HFFc6 (cell line): ENCODE measurements around the gene ASS1. TPM values are rescaled to one million over a fixed set of nuclear protein-coding genes. Genes with fewer than 3 reads are reported as not detected.
A peak's percentile ranks its signal among the peaks of the same experiment; 100 is the strongest.

Source experiments
- DNase-seq: peaks from one replicate; pipeline ENCODE4 v3.0.0-alpha.2; 2018
- H3K27ac Mint-ChIP-seq: 2 replicates; pipeline ENCODE4 v1.8.0; 2020; ENCODE audit warnings: mild to moderate bottlenecking, mixed read lengths
- H3K27me3 Mint-ChIP-seq: 2 replicates; pipeline ENCODE4 v1.8.0; 2021; ENCODE audit warnings: mild to moderate bottlenecking, moderate library complexity, mixed read lengths; ENCODE audit not compliant: insufficient read depth
- H3K36me3 Mint-ChIP-seq: 2 replicates; pipeline ENCODE4 v1.8.0; 2021; ENCODE audit warnings: low read depth, mixed read lengths
- H3K4me1 Mint-ChIP-seq: 2 replicates; pipeline ENCODE4 v1.8.0; 2020; ENCODE audit warnings: low read depth, mixed read lengths
- H3K4me3 Mint-ChIP-seq: 2 replicates; pipeline ENCODE4 v1.8.0; 2020; ENCODE audit warnings: mild to moderate bottlenecking, moderate library complexity, mixed read lengths
- H3K9me3 Mint-ChIP-seq: 2 replicates; pipeline ENCODE4 v1.8.0; 2020; ENCODE audit warnings: mild to moderate bottlenecking, mixed read lengths
- total RNA-seq, 6 experiments: library from RNA; stranded (reverse); fragmentation: NEBNext Ultra II Directional; extraction: Animal tissue kit (Norgen Biotek cat#: 25700); gene quantifications; 2 replicates in 1 of 6; 3 replicates in 5 of 6; pipeline ENCODE4 v1.2.3, GENCODE V29; 2021
- TF ChIP-seq, protein P1 (sequence below): fragments of 200-600 bp; sonication (generic); IDR thresholded peaks from 2 replicates; pipeline ENCODE4 v1.5.0; 2021; ENCODE audit warnings: antibody characterized with exemption, mild to moderate bottlenecking

The ASS1 gene
- total RNA-seq, 6 experiments from 2014 or later = 48.6 to 103 (median 53.7) TPM

DNA sequence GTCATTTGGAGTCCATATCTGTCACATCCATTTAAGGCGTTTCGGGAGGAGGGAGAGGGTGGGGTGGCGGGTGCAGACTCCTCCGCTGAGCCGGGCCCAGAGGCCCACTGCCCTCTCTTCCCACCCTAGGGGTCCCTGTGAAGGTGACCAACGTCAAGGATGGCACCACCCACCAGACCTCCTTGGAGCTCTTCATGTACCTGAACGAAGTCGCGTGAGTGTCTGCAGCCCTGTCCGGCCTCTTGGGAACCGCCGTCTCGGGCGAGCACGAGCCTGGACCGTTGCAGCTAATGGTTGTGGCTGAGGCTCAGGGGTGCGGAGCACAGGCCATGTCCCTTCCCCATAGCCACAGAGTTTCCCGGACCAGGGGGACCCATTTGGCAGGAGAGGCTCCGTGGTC, 34.8 kb downstream of the ASS1 start:
- H3K36me3 Mint-ChIP-seq = no peaks in the 10 kb centered on the region
- no peaks in the 10 kb centered on the region for H3K9me3 Mint-ChIP-seq
- TF ChIP-seq, protein P1, sequence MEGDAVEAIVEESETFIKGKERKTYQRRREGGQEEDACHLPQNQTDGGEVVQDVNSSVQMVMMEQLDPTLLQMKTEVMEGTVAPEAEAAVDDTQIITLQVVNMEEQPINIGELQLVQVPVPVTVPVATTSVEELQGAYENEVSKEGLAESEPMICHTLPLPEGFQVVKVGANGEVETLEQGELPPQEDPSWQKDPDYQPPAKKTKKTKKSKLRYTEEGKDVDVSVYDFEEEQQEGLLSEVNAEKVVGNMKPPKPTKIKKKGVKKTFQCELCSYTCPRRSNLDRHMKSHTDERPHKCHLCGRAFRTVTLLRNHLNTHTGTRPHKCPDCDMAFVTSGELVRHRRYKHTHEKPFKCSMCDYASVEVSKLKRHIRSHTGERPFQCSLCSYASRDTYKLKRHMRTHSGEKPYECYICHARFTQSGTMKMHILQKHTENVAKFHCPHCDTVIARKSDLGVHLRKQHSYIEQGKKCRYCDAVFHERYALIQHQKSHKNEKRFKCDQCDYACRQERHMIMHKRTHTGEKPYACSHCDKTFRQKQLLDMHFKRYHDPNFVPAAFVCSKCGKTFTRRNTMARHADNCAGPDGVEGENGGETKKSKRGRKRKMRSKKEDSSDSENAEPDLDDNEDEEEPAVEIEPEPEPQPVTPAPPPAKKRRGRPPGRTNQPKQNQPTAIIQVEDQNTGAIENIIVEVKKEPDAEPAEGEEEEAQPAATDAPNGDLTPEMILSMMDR = no peak
- peaks cover 14% of the 10 kb centered on the region for H3K27me3 Mint-ChIP-seq
- H3K4me1 Mint-ChIP-seq = no peaks in the 10 kb centered on the region
- no peak overlapping the region for H3K4me3 Mint-ChIP-seq
- no peak overlapping the region for H3K27ac Mint-ChIP-seq
- DNase-seq = no peak

DNA sequence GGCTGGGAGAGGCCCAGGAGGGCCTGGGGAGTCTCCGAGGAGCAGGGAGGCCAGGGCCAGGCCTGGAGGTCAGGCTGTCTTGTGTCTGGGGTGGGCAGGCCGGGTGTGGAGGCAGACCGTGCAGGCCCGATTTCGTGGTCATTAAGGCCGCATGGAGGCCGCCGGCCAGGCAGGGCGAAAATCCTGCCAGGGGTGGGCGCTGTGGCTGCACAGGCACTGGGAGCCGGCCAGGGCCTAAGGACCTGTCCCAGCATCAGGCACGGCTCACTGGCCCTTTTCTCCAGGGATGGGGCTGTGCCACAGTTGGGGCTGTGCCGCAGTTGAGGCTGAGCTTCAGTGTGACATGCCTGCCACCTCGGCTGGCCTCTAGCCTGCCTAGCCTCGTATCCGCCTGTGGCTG, 35.9 kb downstream of the ASS1 start:
- TF ChIP-seq, protein P1 = peak; percentile 54
- H3K9me3 Mint-ChIP-seq = no peaks in the 10 kb centered on the region
- H3K4me3 Mint-ChIP-seq = no peak overlapping the region
- no peaks in the 10 kb centered on the region for H3K36me3 Mint-ChIP-seq
- no peak for DNase-seq
- H3K27ac Mint-ChIP-seq = no peak overlapping the region
- H3K27me3 Mint-ChIP-seq = peaks cover 15% of the 10 kb centered on the region
- H3K4me1 Mint-ChIP-seq = no peaks in the 10 kb centered on the region

DNA sequence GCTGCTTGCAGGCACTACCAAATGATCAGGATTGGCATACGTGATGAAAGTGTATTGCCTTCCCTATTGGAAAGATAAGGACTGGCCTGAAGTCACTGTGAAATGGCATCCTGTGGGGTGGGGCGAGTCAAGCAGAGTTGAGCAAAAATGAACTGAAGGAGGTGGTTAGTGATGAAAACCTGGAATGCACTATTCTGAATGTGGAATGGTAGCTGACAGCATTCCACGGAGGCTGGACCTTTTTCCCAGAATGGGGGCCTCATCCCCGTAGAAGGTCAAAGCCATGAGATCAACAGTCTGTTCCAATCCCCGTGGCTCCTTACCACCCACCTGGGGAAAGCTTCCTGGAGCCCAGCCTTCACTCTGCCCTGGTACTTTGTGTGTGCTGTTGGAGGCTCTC, 37.7 kb downstream of the ASS1 start:
- no peaks in the 10 kb centered on the region for H3K36me3 Mint-ChIP-seq
- H3K4me3 Mint-ChIP-seq = no peak overlapping the region
- H3K27ac Mint-ChIP-seq = no peak overlapping the region
- H3K27me3 Mint-ChIP-seq = peaks cover 15% of the 10 kb centered on the region
- H3K4me1 Mint-ChIP-seq = no peaks in the 10 kb centered on the region
- TF ChIP-seq, protein P1 = no peak
- no peaks in the 10 kb centered on the region for H3K9me3 Mint-ChIP-seq
- DNase-seq = no peak

DNA sequence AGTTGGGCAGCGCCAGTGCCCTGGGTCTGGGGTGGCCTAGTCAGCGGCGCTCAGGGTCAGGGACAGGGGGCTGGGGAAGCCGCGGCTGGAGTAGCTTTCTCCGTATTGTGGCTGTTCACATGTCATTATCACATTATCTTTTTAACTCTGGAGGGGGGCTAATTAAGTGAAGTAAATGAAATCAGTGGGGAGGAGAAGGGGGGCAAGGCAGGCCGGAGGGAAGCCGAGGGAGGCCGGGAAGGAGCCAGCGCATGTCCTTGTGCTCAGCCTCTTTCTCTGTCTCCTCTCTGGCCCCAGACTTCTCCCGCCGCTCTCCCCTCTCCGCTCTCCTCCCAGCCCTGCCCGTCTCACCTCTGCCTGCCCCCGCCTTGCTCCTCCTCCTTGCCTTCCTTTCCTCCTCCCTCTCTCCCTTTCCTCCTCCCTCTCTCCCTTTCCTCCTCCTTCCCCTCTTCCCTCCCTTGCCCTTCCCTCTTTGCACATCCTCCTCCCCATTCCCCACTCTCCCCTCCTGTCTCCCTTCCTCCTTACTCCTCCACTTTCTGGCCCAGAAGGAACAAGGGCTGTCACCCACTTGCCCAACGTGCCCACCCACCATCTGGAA, 38.7 kb downstream of the ASS1 start:
- Mint-ChIP-seq H3K36me3 (no peaks in the 10 kb centered on the region), H3K4me1 (no peaks in the 10 kb centered on the region), H3K4me3 (no peak overlapping the region), H3K27me3 (peaks cover 15% of the 10 kb centered on the region), H3K27ac (no peak overlapping the region), H3K9me3 (no peaks in the 10 kb centered on the region)
- TF ChIP-seq, protein P1 = no peak
- DNase-seq = no peak

DNA sequence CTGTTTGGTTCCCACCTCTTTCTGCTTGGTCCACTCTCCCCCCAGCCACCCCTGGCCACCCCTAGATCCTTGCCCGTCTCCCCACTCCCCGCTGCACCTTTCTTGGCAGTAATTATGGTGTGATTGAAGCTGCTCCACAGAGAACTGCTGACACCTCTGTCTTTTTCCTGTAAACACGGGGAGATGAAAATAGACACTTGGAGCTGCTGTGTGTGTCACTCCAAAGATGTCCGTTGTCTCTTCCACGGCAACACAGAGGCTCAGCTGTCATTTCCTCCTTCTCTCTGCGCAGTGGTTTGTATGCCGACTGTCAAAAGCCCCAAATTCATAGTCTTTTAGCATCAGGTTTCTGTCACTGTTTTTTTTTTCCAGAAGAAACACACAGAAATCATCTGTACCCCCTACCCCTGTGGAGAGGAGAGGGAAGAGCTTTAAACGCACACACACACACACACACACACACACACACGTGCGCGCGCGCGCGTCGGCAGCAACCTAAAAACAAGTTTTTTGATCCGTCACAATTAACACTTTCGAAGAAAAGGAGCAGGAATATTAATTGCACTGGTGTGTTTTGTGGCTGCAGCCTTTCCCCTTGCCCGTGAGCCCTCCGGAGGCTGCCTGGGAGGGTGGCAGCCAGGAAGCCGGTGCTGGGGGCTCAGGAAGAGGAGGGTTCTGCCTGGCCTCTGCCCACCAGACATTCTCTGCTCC, 39.8 kb downstream of the ASS1 start:
- TF ChIP-seq, protein P1 = no peak
- no peak for DNase-seq
- H3K27ac Mint-ChIP-seq = no peak overlapping the region
- H3K27me3 Mint-ChIP-seq = peaks cover 13% of the 10 kb centered on the region
- no peak overlapping the region for H3K4me3 Mint-ChIP-seq
- H3K36me3 Mint-ChIP-seq = no peaks in the 10 kb centered on the region
- no peaks in the 10 kb centered on the region for H3K4me1 Mint-ChIP-seq
- H3K9me3 Mint-ChIP-seq = no peaks in the 10 kb centered on the region
